Measurements from ENCODE around the gene ZNF253. TPM values are rescaled to one million over a fixed set of nuclear protein-coding genes. Genes with fewer than 3 reads are reported as not detected.
"Not testable (repeated sequence)": the region's sequence is repeated elsewhere in the genome, so short reads cannot be mapped to it uniquely, and the experiment has no call there.

The ZNF253 gene
- total and polyA plus RNA-seq, 2 of the 8 experiments (the other 6 are each of a cell fraction or from before 2014, with no cell fraction given): 8.3 to 64.0 TPM

DNA sequence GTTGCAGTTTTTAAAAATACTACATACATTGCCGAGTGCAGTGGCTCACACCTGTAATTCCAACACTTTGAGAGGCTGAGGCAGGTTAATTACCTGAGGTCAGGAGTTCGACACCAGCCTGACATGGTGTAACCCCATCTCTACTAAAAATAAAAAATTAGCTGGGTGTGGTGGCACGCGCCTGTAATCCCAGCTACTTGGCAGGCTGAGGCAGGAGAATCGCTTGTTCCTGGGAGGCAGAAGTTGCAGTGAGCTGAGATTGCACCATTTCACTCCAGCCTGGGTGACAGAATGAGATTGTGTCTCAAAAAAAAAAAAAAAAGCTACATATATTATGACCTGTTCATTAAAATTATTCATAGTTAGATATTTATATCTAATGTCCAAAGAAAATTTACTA lies 4.4 kb downstream of the ZNF253 start:
- DNase-seq (ENCODE audit: low read depth in 1 of 2, low spot score in 2 of 2); H2BK5ac ChIP-seq (ENCODE audit: low read depth, low read length); H4K8ac ChIP-seq (ENCODE audit: extremely low read depth, insufficient read depth, low read length); H2AK5ac ChIP-seq (ENCODE audit: low read depth, low read length); H2BK20ac ChIP-seq (ENCODE audit: low read length); H3K18ac ChIP-seq (ENCODE audit: extremely low read depth, low read length); H2BK15ac ChIP-seq (ENCODE audit: low read length); H3K9me3 ChIP-seq (ENCODE audit: insufficient read depth in 2 of 2, low read depth in 1 of 2, low read length in 1 of 2); H3K4me2 ChIP-seq (ENCODE audit: insufficient read depth in 1 of 2, low read depth in 2 of 2, low read length in 2 of 2); H4K91ac ChIP-seq (replicated peaks; ENCODE audit: insufficient read length, low read length); H2BK12ac ChIP-seq (ENCODE audit: low read depth, low read length); H3K4me3 ChIP-seq (ENCODE audit: extremely low read depth in 1 of 4, insufficient read depth in 2 of 4, low read depth in 3 of 4, low read length in 4 of 4); H3K9ac ChIP-seq (replicated peaks in 1 of 4; ENCODE audit: extremely low read depth in 1 of 4, low read depth in 3 of 4, low read length in 3 of 4); H4K5ac ChIP-seq (ENCODE audit: insufficient read length, low read depth, low read length); H3K79me1 ChIP-seq (ENCODE audit: low read depth, low read length); FAIRE-seq; H2BK120ac ChIP-seq (replicated peaks; ENCODE audit: low read depth, low read length); H2AFZ ChIP-seq (ENCODE audit: low read length); H3K23ac ChIP-seq (ENCODE audit: insufficient read length); H3K27ac ChIP-seq (ENCODE audit: low read depth, low read length); H3K56ac ChIP-seq (replicated peaks; ENCODE audit: insufficient read length, low read depth, low read length); H3K4me1 ChIP-seq (replicated peaks in 1 of 4; ENCODE audit: control insufficient read depth in 3 of 4, insufficient read depth in 4 of 4, low read length in 3 of 4); H3K4ac ChIP-seq (replicated peaks; ENCODE audit: insufficient read length, low read depth, low read length); H3K23me2 ChIP-seq (ENCODE audit: low read depth, low read length); H3K27me3 ChIP-seq (replicated peaks in 1 of 4; ENCODE audit: control insufficient read depth in 3 of 4, extremely low read depth in 1 of 4, insufficient read depth in 3 of 4, low read length in 3 of 4); H3K14ac ChIP-seq (ENCODE audit: insufficient read length): not testable (repeated sequence)
- WGBS, 2 experiments (ENCODE audit: extremely low coverage in 1 of 2, insufficient coverage in 1 of 2, insufficient read length in 1 of 2, insufficient replicate concordance in 2 of 2, low coverage in 1 of 2, low lambda C conversion rate in 2 of 2, missing lambda C conversion rate in 1 of 2): 95% methylated on average over 5 of the region's 5 CpGs; no CpG with 5 or more reads in 1 of the 2 experiments
- ChIA-PET POLR2A (ENCODE audit: partially characterized antibody) (interaction anchor here (0.6 to 19.0 kb wide), 3 partner anchors 10 to 46 kb away, joined by 3 to 453 read pairs (median 27); partner anchors contain the start of gene ZNF93), CTCF (ENCODE audit: partially characterized antibody) (interaction anchor here (1.1 to 1.3 kb wide), 2 partner anchors 17 to 313 kb away, joined by 3 read pairs; no protein-coding TSS in a partner anchor)
- Histone ChIP-seq H3K79me2 (ENCODE audit: control insufficient read depth in 1 of 2, insufficient read depth in 2 of 2, low read length in 2 of 2) (peaks cover 60 to 90% of the 10 kb centered on the region in 2 experiments), H4K20me1 (replicated peaks in 1 of 2; ENCODE audit: control insufficient read depth in 1 of 2, insufficient read depth in 2 of 2, low read length in 2 of 2) (peaks cover 18 to 23% of the 10 kb centered on the region in 2 experiments), H3K36me3 (ENCODE audit: control insufficient read depth in 2 of 4, insufficient read depth in 4 of 4, low read length in 3 of 4) (peaks cover 0 to 10% (median 0%) of the 10 kb centered on the region in 4 experiments; a peak in 3 of 8 replicates)

All from H1 (cell line).